PC-9 (cell line): ENCODE results near the gene NR6A1. TPM values are rescaled to one million over a fixed set of nuclear protein-coding genes. Genes with fewer than 3 reads are reported as not detected.

Experiments
- BruUV-seq: library from RNA; stranded (reverse); fragments of 400-500 nt; replicated peaks from 2 replicates; lab custom pipeline; 2021; lab: Mats Ljungman, UMichigan
- CTCF ChIA-PET: fragments of 300-600 bp; sonication (Branson Sonifier 250); formaldehyde crosslinking; loops from one replicate; lab custom pipeline; 2022; ENCODE audit warnings: antibody characterized with exemption; lab: Charles Lee
- POLR2A ChIA-PET: fragments of 300-600 bp; sonication (Branson Sonifier 250); formaldehyde crosslinking; loops from one replicate; lab custom pipeline; 2022; ENCODE audit warnings: antibody characterized with exemption; ENCODE audit not compliant: unreplicated experiment; lab: Charles Lee
- DNase-seq, 2 experiments: peaks; one replicate each; pipeline versions ENCODE4 v3.0.0 to v3.0.0-alpha.2; 2015 to 2022; ENCODE audit warnings: mixed read lengths in 1 of 2
- H2AFZ ChIP-seq: fragments of 200-600 bp; sonication (generic); 2 replicates; pipeline ENCODE4 v1.8.1; 2017; ENCODE audit warnings: antibody characterized with exemption
- H3F3A ChIP-seq: fragments of 200-600 bp; sonication (generic); 2 replicates; pipeline ENCODE4 v1.8.1; 2017; ENCODE audit warnings: antibody characterized with exemption, mild to moderate bottlenecking, low read depth; ENCODE audit not compliant: insufficient read depth
- H3K27ac ChIP-seq: fragments of 200-600 bp; sonication (generic); 2 replicates; pipeline ENCODE4 v1.6.1; 2016; ENCODE audit warnings: mixed run types
- H3K27me3 ChIP-seq: fragments of 200-600 bp; sonication (generic); 2 replicates; pipeline ENCODE4 v1.6.1; 2016; ENCODE audit warnings: low read depth, mixed run types; ENCODE audit not compliant: insufficient read depth
- H3K36me3 ChIP-seq: fragments of 200-600 bp; sonication (generic); 2 replicates; pipeline ENCODE4 v1.6.1; 2016; ENCODE audit warnings: low read depth, mixed run types
- H3K4me1 ChIP-seq: fragments of 200-600 bp; sonication (generic); replicated peaks from 2 replicates; pipeline ENCODE4 v1.6.1; 2016; ENCODE audit warnings: mixed run types; ENCODE audit not compliant: insufficient read depth
- H3K4me2 ChIP-seq: fragments of 200-600 bp; sonication (generic); 2 replicates; pipeline ENCODE4 v1.6.1; 2017; ENCODE audit warnings: mixed run types
- H3K4me3 ChIP-seq: fragments of 200-600 bp; sonication (generic); 2 replicates; pipeline ENCODE4 v1.6.1; 2016; ENCODE audit warnings: mixed run types
- H3K79me2 ChIP-seq: fragments of 200-600 bp; sonication (generic); 2 replicates; pipeline ENCODE4 v1.6.1; 2017; ENCODE audit warnings: low read depth, mixed run types
- H3K9me2 ChIP-seq: fragments of 200-600 bp; sonication (generic); 2 replicates; pipeline ENCODE4 v1.8.1; 2017; ENCODE audit warnings: mild to moderate bottlenecking; ENCODE audit not compliant: insufficient read depth
- H3K9me3 ChIP-seq: fragments of 200-600 bp; sonication (generic); 2 replicates; pipeline ENCODE4 v1.8.1; 2016; ENCODE audit warnings: low read depth; ENCODE audit not compliant: insufficient read depth
- H4K20me1 ChIP-seq: fragments of 200-600 bp; sonication (generic); 2 replicates; pipeline ENCODE4 v1.8.1; 2017; ENCODE audit not compliant: insufficient read depth
- CTCF ChIP-seq: fragments of 200-600 bp; sonication (generic); conservative IDR thresholded peaks from 2 replicates; pipeline ENCODE4 v1.6.1; 2017; ENCODE audit warnings: mixed run types, antibody characterized with exemption, mild to moderate bottlenecking, moderate library complexity
- EZH2 ChIP-seq: fragments of 200-600 bp; sonication (generic); IDR thresholded peaks from 2 replicates; pipeline ENCODE4 v1.8.0; 2017; ENCODE audit warnings: antibody characterized with exemption, low read depth
- intact Hi-C: fragments of 100-400 bp; cut with micrococcal nuclease; formaldehyde crosslinking; loops from one replicate; pipeline ENCODE4 v1.10.0; 2022; ENCODE audit not compliant: unreplicated experiment
- total RNA-seq: library from RNA; stranded (reverse); gene quantifications from 2 replicates; pipeline ENCODE4 v1.2.3, GENCODE V29; 2021

Gene NR6A1
- total RNA-seq, 1 experiment from 2014 or later = 13.0 TPM

GRCh38 chr9:124652615-124653393 is 118.3 kb downstream of the NR6A1 start:
- intact Hi-C loops = no loop called here
- POLR2A ChIA-PET = interaction anchor here (0.6 to 0.7 kb wide), 2 partner anchors 8 to 176 kb away, joined by 4 read pairs; no protein-coding TSS in a partner anchor
- H3K27ac ChIP-seq = peak overlapping the region; percentile 93

GRCh38 chr9:124652203-124652602 is 118.9 kb downstream of the NR6A1 start:
- Histone ChIP-seq H3K27ac (peak overlapping the region; percentile 93), H4K20me1 (no peaks in the 10 kb centered on the region), H3F3A (peaks cover 27% of the 10 kb centered on the region), H3K4me1 (peaks cover 31% of the 10 kb centered on the region), H3K4me2 (peak overlapping the region; percentile 43), H3K9me3 (no peaks in the 10 kb centered on the region), H3K79me2 (peaks cover 83% of the 10 kb centered on the region), H3K4me3 (no peak overlapping the region; the same call in 1 of the 2 replicates), H3K36me3 (no peaks in the 10 kb centered on the region), H3K27me3 (no peaks in the 10 kb centered on the region), H3K9me2 (no peaks in the 10 kb centered on the region), H2AFZ (no peak overlapping the region)
- DNase-seq = no peak
- intact Hi-C loops = no loop called here
- ChIA-PET CTCF (interaction anchor here (0.6 kb wide), 2 partner anchors 9 to 35 kb away, joined by 3 to 4 read pairs; no protein-coding TSS in a partner anchor), POLR2A (interaction anchor here (0.6 to 0.7 kb wide), 3 partner anchors 9 to 175 kb away, joined by 4 to 5 read pairs (median 4); partner anchors contain the start of gene NR6A1)
- TF ChIP-seq EZH2 = no peak
- TF ChIP-seq CTCF = no peak
- BruUV-seq = TSS peak; percentile 35

More at GRCh38 chr9:124652615-124653393, 118.3 kb downstream of the NR6A1 start:
- H3K79me2 ChIP-seq = peaks cover 88% of the 10 kb centered on the region
- no peak overlapping the region; the same call in 1 of the 2 replicates for H3K4me3 ChIP-seq
- H3K9me2 ChIP-seq = no peaks in the 10 kb centered on the region
- BruUV-seq = no TSS peak
- peaks cover 30% of the 10 kb centered on the region for H3F3A ChIP-seq
- CTCF ChIA-PET = interaction anchor here (0.6 kb wide), 2 partner anchors 35 to 126 kb away, joined by 4 to 8 read pairs; no protein-coding TSS in a partner anchor
- peak; percentile 63 to 97 for DNase-seq
- no peaks in the 10 kb centered on the region for H3K9me3 ChIP-seq
- no peaks in the 10 kb centered on the region for H3K36me3 ChIP-seq
- no peaks in the 10 kb centered on the region for H4K20me1 ChIP-seq
- H3K4me2 ChIP-seq = peak overlapping the region; percentile 58
- H2AFZ ChIP-seq = no peak overlapping the region
- H3K27me3 ChIP-seq = no peaks in the 10 kb centered on the region
- no peak for TF ChIP-seq EZH2
- TF ChIP-seq CTCF = no peak
- H3K4me1 ChIP-seq = peaks cover 37% of the 10 kb centered on the region

GRCh38 chr9:124645274-124645673 is 125.8 kb downstream of the NR6A1 start:
- no TSS peak for BruUV-seq
- Histone ChIP-seq H3F3A (peaks cover 3% of the 10 kb centered on the region; the same call in 1 of the 2 replicates), H3K9me2 (no peaks in the 10 kb centered on the region), H2AFZ (no peak overlapping the region), H3K36me3 (no peaks in the 10 kb centered on the region), H3K4me2 (no peak overlapping the region), H3K79me2 (peaks cover 38% of the 10 kb centered on the region), H3K9me3 (0 out of 2 replicates have a peak, but pooled peaks cover 3% of the 10 kb centered on the region), H3K4me1 (no peaks in the 10 kb centered on the region), H4K20me1 (no peaks in the 10 kb centered on the region), H3K4me3 (no peak overlapping the region), H3K27ac (no peak overlapping the region), H3K27me3 (no peaks in the 10 kb centered on the region)
- CTCF ChIA-PET = no interaction called here
- no peak for DNase-seq
- TF ChIP-seq EZH2 = no peak
- TF ChIP-seq CTCF = no peak
- intact Hi-C loops = no loop called here
- POLR2A ChIA-PET = no interaction called here
